ENCODE results near the gene RPTOR. TPM values are rescaled to one million over a fixed set of nuclear protein-coding genes. Genes with fewer than 3 reads are reported as not detected.
A peak's percentile ranks its signal among the peaks of the same experiment; 100 is the strongest.

The RPTOR gene
- total RNA-seq, 4 donors from 2014 or later: 19.0 to 48.3 (median 27.3) TPM

- DNase-seq: no peak
- Histone ChIP-seq H3K9me3 (no peaks in the 10 kb centered on the region), H3K27ac (no peak overlapping the region), H3K36me3 (no peaks in the 10 kb centered on the region), H3K4me3 (no peak overlapping the region), H3K27me3 (no peaks in the 10 kb centered on the region), H3K4me1 (peaks cover 3 to 8% of the 10 kb centered on the region in 2 donors)
- no peak for TF ChIP-seq POLR2A (IDR thresholded peaks at IDR 0.05)
- no peak for TF ChIP-seq CTCF (IDR thresholded peaks at IDR 0.05)
- intact Hi-C loops (cut with DNase I; ENCODE audit: low total_unique reads): loop anchor here (2.0 kb wide), 1 partner anchor 553 kb away; no protein-coding TSS in a partner anchor
Observed at GRCh38 chr17:80979547-80980378, 435.1 kb downstream of the RPTOR start.

GRCh38 chr17:80980397-80981061 lies 435.9 kb downstream of the RPTOR start:
- Histone ChIP-seq H3K27ac (no peak overlapping the region), H3K4me3 (no peak overlapping the region), H3K27me3 (no peaks in the 10 kb centered on the region), H3K36me3 (no peaks in the 10 kb centered on the region), H3K4me1 (peaks cover 3 to 8% of the 10 kb centered on the region in 2 donors), H3K9me3 (no peaks in the 10 kb centered on the region)
- intact Hi-C loops (cut with DNase I; ENCODE audit: low total_unique reads): loop anchor here (2.0 kb wide), 1 partner anchor 554 kb away; no protein-coding TSS in a partner anchor
- TF ChIP-seq POLR2A (IDR thresholded peaks at IDR 0.05): no peak
- TF ChIP-seq CTCF (IDR thresholded peaks at IDR 0.05): no peak
- DNase-seq: no peak

- intact Hi-C loops (cut with DNase I; ENCODE audit: low total_unique reads): loop anchor here (2.0 kb wide), 1 partner anchor 554 kb away; no protein-coding TSS in a partner anchor
- no peaks in the 10 kb centered on the region for H3K9me3 ChIP-seq
- no peak overlapping the region for H3K4me3 ChIP-seq
- H3K4me1 ChIP-seq: peaks cover 3 to 8% of the 10 kb centered on the region in 2 donors
- H3K36me3 ChIP-seq: no peaks in the 10 kb centered on the region
- TF ChIP-seq CTCF (IDR thresholded peaks at IDR 0.05) (peak; percentile 60 to 96 (median 92)), POLR2A (IDR thresholded peaks at IDR 0.05) (no peak)
- no peak for DNase-seq
- H3K27ac ChIP-seq: no peak overlapping the region
- no peaks in the 10 kb centered on the region for H3K27me3 ChIP-seq
Observed at GRCh38 chr17:80981062-80981902, 436.6 kb downstream of the RPTOR start.

- Histone ChIP-seq H3K9me3 (no peaks in the 10 kb centered on the region), H3K36me3 (no peaks in the 10 kb centered on the region), H3K4me1 (peaks cover 3 to 8% of the 10 kb centered on the region in 2 donors), H3K27me3 (no peaks in the 10 kb centered on the region), H3K4me3 (no peak overlapping the region), H3K27ac (no peak overlapping the region)
- TF ChIP-seq CTCF (IDR thresholded peaks at IDR 0.05) (no peak), POLR2A (IDR thresholded peaks at IDR 0.05) (no peak)
- intact Hi-C loops (cut with DNase I; ENCODE audit: low total_unique reads): loop anchor here (2.0 kb wide), 1 partner anchor 555 kb away; no protein-coding TSS in a partner anchor
- DNase-seq: no peak
Observed at GRCh38 chr17:80981929-80982425, 437.3 kb downstream of the RPTOR start.
